Tongue (tissue), 2 donors: ENCODE measurements around the gene ARHGAP1. TPM values are rescaled to one million over a fixed set of nuclear protein-coding genes. Genes with fewer than 3 reads are reported as not detected.
"Not testable (repeated sequence)": the region's sequence is repeated elsewhere in the genome, so short reads cannot be mapped to it uniquely, and the experiment has no call there.

Experiments used
- DNase-seq: peaks from one replicate; pipeline ENCODE4 v3.0.0-alpha.2; 2015
- total RNA-seq: library from RNA; depleted of rRNA; stranded (reverse); fragments of >200 nt; gene quantifications from one replicate; pipeline ENCODE4 v1.2.3, GENCODE V29; 2014

Gene ARHGAP1
- total RNA-seq, 1 donor from 2014 or later = 23.4 TPM

DNA sequence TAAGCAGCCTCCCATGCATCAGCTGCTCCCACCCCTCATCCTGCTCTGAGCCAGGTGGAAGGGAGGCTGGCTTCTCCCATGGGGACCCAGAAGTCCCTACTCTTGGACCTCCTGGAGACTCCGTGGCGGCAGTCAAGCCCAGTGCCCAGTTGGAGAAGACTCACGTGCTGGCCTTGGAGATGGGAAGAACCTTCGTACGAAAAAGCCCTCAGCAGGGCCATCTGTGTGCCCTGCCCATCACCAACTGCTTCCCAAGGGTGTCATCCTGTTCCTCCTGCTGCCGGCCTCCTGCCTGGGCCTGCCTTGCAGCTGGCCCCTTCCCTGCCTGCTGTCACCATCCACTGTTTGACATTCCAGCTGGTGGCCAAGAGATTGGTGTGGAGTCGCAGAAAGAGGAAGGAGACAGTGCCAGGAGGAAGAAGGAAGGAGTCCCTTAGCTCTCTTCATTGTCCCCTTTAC, 28.0 kb downstream of the ARHGAP1 start:
- peak; percentile 67 for DNase-seq

DNA sequence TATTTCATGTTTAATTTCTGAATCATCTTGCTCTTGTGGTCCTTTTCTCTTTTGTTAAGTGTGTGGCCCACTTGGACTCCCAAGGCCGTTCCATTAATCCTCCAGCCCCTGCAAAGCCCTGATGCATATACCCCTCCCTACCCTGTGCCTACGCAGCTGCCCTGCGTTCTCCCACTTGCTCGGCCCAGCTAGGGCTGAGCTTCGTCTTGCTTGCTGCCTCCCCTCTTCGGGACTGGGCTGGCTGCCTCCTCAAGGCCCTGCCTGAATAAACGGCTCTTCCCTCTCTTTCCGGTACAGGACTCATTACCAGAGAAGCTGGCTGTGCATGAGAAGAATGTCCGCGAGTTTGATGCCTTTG, 28.5 kb downstream of the ARHGAP1 start:
- peak; percentile 9 for DNase-seq

DNA sequence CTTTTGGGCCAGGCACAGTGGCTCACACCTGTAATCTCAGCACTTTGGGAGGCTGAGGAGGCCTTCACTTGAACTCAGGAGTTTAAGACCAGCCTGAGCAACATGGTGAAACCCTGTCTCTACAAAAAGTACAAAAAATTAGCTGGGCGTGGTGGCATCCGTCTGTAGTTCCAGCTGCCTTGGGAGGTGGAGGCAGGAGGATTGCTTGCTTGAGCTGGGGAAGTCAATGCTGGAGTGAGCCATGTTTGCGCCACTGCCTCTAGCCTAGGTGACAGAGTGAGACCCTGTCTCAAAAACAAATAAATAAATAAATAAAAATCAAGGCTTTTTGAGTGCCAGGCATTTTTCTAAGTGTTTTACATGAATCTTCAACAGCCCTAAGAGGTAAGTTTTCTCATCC, 29.9 kb downstream of the ARHGAP1 start:
- not testable (repeated sequence) for DNase-seq

DNA sequence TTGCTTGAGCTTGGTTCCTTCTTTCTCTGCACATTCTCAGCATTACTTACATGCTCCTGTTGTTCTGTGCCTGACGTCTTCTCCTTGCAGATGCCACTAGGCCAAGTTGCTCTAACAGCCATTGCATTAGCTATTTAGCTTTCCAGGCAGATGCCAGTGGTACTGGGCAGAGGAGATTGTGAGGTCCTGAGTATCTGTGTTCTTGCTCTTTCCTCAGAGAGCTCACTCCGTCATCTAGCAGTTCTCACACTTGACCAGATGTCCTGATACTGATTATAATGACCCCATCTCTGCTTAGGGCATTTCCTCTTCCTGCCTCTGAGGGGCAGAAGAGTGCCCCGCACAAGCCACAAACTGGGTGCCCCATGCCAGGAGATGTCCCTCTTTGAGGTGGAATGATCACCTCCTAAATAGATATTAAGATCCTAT, 30.7 kb downstream of the ARHGAP1 start:
- DNase-seq = no peak

DNA sequence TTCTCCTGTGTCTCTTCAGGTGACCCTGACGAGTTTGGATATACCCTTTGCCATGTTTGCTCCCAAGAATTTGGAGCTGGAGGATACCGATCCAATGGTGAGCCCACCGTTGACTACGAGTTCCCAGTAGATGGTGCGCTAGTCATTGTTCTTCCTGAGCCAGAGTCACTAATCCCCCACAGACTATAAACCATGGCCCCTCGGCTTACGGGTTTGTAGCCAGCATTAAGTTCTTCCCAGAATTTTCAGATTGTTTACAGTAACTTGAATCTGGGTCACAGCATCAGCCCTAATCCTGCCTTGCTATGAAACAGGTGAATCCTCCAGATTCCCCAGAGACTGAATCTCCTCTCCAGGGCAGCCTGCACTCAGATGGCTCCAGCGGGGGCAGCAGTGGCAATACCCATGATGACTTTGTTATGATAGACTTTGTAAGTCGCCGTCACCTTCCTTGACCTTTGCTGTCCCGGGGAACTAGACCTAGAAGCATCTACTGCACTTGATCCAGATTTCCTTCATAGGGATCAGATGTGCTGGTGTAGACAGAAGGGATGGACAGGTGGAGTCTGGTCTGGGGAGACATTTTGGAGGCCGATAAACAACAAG, 31.8 kb downstream of the ARHGAP1 start:
- no peak for DNase-seq

DNA sequence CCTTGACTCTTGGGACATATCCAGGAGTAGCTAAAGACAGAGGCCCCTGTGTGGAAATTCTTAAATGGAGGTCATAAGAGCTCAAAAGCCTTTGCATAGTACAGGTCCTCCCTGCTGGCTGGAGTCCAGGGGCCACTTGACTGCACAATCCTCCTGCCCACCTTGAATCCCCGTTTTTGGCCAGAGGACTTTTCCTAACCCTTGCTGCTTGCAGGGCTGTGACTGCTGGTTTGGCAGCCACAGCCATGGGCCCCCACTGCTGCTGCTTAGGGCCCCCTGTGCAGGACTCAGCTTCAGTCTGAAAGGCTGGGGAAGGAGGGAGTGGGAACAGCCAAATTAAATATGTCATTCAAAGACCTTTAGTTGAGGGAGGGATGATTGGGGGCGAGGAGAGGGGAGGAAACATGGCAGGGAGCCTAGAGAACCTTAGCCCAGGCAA, 33.4 kb downstream of the ARHGAP1 start:
- peak; percentile 61 for DNase-seq

DNA sequence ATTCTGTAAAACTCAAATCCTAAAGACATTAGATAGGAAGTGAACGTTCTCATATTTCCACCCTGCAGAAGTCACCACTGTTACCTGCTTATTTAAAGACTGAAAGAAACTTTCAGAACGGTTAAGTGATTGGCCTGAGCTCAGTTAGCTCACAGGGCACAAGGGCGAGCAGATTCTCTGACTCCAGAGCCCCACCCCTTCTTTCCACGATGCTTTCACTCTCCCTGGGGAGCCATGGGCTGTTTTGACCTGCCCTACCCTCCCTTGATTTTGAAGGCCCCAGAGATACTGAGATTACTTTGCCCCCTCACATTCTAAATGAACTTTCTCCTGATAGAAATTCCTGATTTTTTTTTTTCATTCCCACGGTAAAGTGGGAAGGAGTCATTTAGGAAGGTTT, 33.9 kb downstream of the ARHGAP1 start:
- DNase-seq = peak; percentile 18

DNA sequence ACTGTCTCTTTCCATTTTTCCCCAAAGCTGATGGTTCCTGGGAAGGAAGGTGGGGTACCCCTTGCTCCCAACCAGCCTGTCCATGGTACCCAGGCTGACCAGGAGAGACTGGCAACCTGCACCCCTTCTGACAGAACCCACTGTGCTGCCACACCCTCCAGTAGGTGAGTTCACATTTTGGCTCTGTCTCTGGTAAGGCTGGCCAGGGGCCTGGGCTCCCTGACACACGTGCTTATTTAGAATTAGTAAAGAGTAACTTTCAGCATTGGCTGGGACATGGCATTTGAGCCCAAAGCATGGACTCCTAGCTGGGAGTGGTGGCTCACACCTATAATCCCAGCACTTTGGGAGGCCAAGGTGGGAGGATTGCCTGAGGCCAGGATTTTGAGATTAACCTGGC, 35.1 kb downstream of the ARHGAP1 start:
- DNase-seq = no peak

DNA sequence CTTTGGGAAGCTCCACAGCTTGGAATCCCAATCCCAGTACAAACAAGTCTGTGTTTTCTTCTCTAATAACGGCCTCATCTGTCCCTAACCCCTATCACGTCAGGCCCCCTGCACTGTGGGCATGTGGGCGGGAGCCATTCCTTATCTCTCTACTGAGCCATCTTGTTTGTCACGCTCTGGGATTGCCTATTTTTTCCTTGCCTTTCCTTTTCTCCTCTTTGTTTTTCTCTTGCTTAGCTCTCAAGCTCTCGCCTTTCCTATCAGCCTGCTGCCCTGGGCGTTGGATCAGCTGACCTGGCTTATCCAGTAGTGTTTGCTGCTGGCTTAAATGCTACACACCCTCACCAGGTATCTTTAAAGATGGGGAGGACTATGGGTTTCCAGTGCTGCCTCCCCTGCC, 35.8 kb downstream of the ARHGAP1 start:
- DNase-seq = no peak

DNA sequence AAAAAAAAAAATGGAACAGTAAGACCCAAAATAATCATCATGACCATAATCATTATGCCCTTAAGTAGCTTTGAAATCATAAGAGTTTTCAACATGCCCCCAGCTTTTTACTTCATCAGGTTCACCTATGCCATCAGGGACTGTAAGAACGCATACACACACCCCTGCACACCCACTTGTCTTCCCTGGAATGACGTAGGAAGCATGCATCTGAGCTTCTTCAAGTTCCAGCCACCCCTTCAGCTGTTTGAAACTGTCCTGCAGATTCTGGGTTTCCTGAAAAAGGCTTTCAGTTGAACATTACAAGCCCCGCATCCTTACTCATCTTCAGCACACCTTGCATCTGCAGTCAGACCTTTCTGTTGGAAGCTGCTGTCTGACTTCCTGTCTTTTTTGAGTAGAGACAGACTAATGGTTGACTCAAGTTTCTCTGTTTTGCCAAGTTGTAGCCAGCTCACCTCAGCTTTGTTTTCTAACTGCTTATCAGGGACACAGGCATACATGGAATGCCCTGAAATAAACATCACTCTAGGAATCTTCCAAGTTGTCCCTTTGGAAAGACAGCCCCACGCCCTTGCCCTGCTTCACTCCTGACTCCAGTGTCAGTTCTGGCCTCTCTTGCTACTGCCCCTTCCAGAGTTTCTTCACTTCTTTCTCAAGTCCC, 37.0 kb downstream of the ARHGAP1 start:
- no peak for DNase-seq

DNA sequence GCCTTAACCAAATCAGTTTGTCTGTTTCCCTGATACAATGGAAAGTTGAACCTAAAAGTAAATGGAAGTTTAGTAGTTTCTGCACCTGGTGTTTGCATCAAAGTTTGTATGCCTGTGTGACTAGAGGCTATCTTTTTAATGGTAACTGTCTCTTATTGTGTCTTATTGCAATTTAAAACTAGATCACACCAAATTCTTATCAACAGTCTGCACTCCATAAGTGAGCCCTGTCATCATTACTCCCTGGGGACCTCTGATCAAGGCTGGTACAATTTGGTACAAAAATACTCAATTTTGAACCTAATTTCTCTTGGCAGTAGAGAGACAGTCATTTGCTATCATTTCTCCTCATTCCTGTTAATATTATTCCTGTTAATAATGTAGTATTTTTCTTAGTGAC, 38.1 kb downstream of the ARHGAP1 start:
- no peak for DNase-seq

DNA sequence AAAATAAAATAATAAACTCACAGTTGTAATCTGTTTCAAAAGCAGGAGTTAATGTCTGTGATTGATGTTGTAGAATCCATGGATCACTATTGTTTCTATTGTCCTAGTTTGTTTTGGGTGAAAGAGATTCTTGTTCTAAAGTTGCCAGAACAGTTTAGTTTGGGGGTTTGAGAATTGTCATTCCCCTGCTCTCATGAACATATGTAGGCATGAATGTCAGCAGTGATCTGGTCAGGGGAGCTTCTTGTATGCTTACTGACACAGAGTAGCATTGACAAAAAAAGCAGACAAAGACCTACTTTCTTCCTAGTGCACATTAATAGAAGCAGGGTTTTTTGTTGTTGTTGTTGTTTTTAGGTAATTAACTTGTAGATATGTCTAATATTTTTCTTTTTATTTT, 38.6 kb downstream of the ARHGAP1 start:
- DNase-seq = no peak

DNA sequence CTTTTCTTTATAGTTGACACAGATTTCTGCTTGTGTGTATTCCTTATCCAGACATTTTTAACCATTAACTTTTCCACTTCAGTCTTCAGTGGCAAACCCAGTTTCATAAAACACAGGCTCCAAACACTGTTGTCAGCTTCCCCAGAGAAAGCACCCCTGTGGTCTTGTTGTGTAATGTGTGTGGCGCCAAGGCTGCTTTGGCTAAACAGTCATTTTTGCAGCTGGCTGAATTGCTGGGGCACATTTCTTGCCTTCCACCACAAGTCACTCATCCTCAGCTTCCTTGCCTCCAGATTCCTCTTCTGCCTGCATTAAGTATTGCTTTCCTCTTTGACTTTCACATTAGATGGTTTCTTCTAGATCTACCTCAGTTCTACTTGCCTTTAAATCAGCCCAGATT, 40.5 kb downstream of the ARHGAP1 start:
- no peak for DNase-seq

DNA sequence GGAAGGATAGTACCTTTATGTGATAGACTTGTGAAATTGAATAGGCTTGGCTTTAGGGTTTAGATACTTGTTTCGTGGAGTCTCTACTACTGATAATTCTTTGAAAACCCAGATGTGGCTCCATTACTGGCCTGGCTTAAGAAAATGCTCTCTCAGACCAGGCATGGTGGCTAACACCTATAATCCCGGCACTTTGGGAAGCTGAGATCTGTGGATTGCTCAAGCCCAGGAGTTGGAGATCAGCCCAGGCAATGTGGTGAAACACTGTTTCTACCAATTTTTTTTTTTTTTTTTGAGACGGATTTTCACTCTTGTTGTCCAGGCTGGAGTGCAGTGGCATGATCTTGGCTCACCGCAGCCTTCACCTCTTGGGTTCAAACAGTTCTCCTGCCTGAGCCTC, 42.2 kb downstream of the ARHGAP1 start:
- no peak for DNase-seq

DNA sequence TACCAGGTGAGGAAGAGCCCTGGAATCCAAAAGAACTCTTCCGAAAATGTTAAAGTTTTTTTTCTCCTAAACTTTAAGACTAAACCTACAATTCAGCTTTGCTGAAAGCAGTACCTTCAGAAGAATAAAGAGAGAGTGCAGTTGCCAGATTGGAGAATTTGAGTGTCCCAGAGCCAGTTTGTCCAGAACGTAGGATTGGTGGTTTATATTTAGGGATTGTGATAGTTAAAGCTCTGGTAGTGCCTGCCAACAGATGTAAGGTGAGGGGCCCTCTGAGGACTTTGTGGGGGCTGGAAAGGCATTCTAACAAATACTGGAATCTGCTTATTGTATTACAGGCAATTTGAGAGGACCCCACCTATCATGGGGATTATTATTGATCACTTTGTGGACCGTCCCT, 43.2 kb downstream of the ARHGAP1 start:
- no peak for DNase-seq

DNA sequence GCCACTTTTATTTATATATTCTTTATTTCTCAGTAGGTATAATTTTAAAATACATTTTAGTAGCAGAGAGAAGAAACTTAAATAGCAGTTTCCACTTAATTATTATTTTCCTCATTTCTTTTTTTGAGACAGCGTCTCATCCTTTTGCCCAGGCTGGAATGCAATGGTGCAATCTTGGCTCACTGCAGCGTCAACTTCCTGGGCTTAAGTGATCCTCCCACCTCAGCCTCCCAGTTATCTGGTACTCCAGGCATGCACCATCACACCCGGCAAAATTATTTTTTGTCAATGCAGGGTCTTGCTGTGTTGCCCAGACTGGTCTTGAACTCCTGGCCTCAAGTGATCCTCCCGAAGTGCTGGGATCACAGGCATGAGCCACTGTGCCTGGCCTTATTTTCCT, 44.8 kb downstream of the ARHGAP1 start:
- no peak for DNase-seq

DNA sequence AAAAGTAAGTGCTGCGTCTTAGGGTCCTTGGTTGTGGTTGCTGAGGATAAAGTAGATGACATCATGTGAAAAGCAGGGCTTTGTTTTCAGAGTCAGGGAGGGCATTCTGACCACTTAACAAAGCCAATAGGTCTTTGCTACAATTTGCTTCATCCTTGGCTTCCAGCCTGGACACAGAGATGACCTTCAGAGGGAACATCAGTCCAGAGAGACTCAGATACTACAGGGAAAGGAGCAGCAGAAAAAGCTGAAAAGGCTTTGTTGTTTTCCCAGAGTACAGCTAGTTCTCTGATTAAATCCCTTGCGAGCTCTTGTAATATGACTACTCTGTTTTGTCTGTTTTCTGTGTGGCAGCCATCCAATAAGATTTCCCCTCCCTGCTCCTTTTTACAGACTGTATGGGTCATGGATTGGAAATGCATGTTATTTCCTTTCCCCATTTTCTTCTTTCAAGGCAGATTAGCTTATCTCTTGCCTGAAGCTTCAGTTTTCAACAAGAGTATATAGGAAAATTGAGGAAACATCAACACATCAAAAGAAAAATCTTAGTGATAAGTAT, 51.2 kb downstream of the ARHGAP1 start:
- peak; percentile 79 for DNase-seq

DNA sequence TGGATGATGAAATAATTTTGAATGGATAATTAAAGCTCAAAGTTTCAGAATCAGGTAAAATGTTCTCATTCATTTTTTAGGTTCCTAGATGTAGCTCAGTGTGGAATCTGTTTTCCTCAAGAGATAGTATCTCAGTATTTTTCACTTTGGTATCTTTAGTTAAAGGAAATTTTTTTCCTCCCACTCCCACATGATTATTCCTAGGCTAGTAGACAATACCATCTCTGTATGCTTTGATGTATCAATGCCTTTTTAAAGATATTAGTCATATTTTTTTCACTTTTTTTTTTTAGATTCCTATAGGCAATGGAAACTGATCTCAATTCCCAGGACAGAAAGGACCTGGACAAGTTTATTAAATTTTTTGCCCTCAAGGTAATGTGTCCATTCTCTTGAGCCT, 56.4 kb downstream of the ARHGAP1 start:
- no peak for DNase-seq

DNA sequence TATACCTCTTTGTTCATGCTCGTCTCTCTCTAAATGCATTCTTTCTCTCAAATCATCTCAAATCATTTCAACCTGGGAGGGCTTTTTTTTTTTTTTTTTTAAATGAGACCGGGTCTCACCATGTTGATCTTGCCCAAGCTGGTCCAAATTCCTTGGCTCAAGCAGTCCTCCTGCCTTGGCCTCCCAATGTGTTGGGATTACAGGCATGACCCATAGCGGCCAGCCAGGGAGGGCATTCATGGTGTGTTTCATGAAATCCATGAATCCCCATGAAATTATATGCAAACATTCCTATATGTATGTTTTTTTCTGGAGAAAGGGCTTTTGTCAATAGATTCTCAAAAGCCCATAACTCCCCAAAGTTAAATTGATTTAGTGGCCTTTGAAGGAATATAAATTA, 56.9 kb downstream of the ARHGAP1 start:
- no peak for DNase-seq

DNA sequence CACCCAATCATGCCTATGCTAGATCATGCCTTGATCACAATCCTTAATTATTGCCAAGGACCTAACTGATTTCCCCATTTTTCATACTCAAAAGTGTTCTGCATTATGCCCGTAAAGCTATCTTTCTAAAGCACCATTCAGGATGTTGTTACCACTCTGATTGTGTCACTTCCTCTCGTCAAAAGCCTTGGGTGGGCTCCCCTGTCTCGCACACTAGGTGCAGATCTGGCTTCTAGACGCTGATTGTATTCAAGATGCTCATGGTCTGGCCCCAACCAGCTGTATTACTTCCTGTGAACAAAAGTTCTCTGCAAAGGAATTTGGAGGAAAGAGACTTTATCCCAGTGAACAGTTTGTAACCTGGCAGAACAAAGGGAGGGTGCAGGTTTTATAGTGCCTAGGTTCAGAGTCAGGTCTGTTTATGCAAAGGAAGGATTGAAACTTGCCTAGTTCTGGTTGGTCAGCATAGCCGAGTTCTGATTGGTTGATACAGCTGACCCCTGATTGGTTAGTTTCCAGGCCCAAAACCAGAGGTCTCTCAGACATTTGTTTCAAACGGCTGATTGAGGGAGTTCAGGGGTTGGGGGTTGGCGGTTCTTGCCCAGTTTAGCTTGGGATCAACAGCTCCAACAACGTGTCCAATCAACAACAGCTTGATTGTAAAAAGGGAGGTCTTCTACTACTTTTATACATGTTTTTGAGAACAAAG, 57.6 kb downstream of the ARHGAP1 start:
- DNase-seq = no peak

DNA sequence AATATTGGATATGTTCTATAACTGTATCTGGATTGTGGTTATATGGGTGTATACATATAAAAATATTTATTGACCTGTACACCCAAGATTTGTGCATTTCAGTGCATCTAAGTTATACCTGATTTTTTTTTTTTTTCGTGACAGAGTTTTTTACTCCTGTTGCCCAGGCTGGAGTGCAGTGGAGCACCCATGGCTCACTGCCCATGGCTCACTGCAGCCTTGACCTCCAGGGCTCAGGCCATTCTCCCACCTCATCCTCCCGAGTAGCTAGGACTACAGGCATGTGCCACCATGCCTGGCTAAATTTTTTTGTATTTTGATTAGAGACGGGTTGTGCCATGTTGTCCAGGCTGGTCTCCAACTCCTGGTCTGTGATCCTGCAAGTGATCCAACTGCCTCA, 58.8 kb downstream of the ARHGAP1 start:
- no peak for DNase-seq

DNA sequence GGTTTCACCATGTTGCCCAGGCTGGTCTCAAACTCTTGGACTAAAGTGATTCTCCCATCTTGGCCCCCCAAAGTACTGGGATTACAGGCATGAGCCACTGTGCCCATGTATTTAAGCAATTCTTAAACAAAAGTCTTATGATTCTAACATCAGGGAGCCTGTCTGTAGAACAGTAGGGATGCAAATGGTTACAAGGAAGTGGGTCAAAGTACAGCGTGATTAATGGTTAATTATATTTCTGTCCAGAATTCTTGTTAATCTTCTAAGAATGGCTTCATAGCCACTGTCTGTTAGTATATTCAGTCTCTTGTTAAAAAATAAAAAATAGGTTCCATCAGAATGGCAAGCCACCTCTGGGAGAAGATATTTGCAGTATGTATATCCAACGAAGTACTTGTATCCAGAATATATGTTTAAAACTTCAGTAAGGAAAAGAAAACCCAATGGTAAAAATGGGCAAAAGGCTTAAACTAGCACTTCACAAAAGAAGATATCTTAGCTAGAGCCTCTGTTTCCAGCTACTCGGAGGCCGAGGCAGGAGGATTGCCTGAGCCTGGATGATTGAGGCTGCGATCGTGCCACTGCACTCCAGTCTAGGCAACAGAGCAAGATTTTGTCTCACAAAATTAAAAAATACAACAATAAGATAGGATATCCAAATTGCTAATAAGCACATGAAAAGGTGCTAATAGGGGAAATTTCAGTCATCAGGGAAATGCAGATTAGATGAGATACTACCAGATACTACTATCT, 60.2 kb downstream of the ARHGAP1 start:
- no peak for DNase-seq
